OCI-LY7 (cell line): ENCODE results near the gene ASCL5. TPM values are rescaled to one million over a fixed set of nuclear protein-coding genes. Genes with fewer than 3 reads are reported as not detected.

Experiments used
- BruUV-seq: library from RNA; stranded (reverse); fragments of 400-500 nt; replicated peaks from 2 replicates; lab custom pipeline; 2021; lab: Mats Ljungman, UMichigan
- CTCF ChIA-PET: fragments of 300-600 bp; sonication (Branson Sonifier 250); formaldehyde crosslinking; loops from one replicate; lab custom pipeline; 2022; ENCODE audit warnings: antibody characterized with exemption; ENCODE audit not compliant: unreplicated experiment; lab: Charles Lee
- POLR2A ChIA-PET: fragments of 300-600 bp; sonication (Branson Sonifier 250); formaldehyde crosslinking; loops from one replicate; lab custom pipeline; 2022; ENCODE audit warnings: antibody characterized with exemption; lab: Charles Lee
- DNase-seq: peaks from one replicate; pipeline ENCODE4 v3.0.0-alpha.2; 2015; ENCODE audit warnings: low spot score
- H2AFZ ChIP-seq: fragments of 200-600 bp; sonication (generic), shearing (Covaris generic); 2 replicates; pipeline ENCODE4 v1.6.1; 2014; ENCODE audit warnings: mild to moderate bottlenecking, antibody characterized with exemption, low read length, moderate library complexity
- H3K27ac ChIP-seq: fragments of 200-600 bp; sonication (generic); 2 replicates; pipeline ENCODE4 v1.5.1; 2014; ENCODE audit warnings: mixed run types, low read depth, mild to moderate bottlenecking, moderate library complexity, low read length, inconsistent platforms; ENCODE audit not compliant: poor library complexity, severe bottlenecking
- H3K36me3 ChIP-seq: fragments of 200-600 bp; sonication (generic); 2 replicates; pipeline ENCODE4 v1.6.1; 2014; ENCODE audit warnings: mild to moderate bottlenecking, antibody characterized with exemption, low read length, moderate library complexity, mixed read lengths; ENCODE audit not compliant: insufficient read depth
- H3K4me1 ChIP-seq: fragments of 200-600 bp; sonication (generic); 2 replicates; pipeline ENCODE4 v1.5.1; 2014; ENCODE audit warnings: mild to moderate bottlenecking, low read length; ENCODE audit not compliant: insufficient read depth, poor library complexity, severe bottlenecking
- H3K4me2 ChIP-seq: fragments of 200-600 bp; sonication (generic); 2 replicates; pipeline ENCODE4 v1.6.1; 2014; ENCODE audit warnings: mild to moderate bottlenecking, low read length
- H3K4me3 ChIP-seq: fragments of 200-600 bp; sonication (generic); 2 replicates; pipeline ENCODE4 v1.5.1; 2014; ENCODE audit warnings: mild to moderate bottlenecking, low read depth, low read length; ENCODE audit not compliant: poor library complexity, severe bottlenecking
- H3K79me2 ChIP-seq: fragments of 200-600 bp; sonication (generic); 2 replicates; pipeline ENCODE4 v1.6.1; 2016; ENCODE audit warnings: low read depth, mild to moderate bottlenecking, low read length, moderate library complexity, mixed read lengths; ENCODE audit not compliant: insufficient read depth
- H3K9me2 ChIP-seq: fragments of 200-600 bp; sonication (generic); 2 replicates; pipeline ENCODE4 v1.6.1; 2016; ENCODE audit warnings: mild to moderate bottlenecking, low read length, mixed read lengths; ENCODE audit not compliant: insufficient read depth
- H3K9me3 ChIP-seq: fragments of 200-600 bp; sonication (generic); 2 replicates; pipeline ENCODE4 v1.6.1; 2014; ENCODE audit warnings: mild to moderate bottlenecking, mixed run types, low read length, mixed read lengths
- H4K20me1 ChIP-seq: fragments of 200-600 bp; sonication (generic); 2 replicates; pipeline ENCODE4 v1.6.1; 2014; ENCODE audit warnings: mild to moderate bottlenecking, antibody characterized with exemption, low read length, moderate library complexity, mixed read lengths; ENCODE audit not compliant: insufficient read depth
- EZH2phosphoT487 ChIP-seq: fragments of 200-600 bp; sonication (generic); IDR thresholded peaks from 2 replicates; pipeline ENCODE4 v1.6.1; 2018; ENCODE audit warnings: low read depth, borderline replicate concordance, mild to moderate bottlenecking, mixed run types, antibody characterized with exemption, low read length, moderate library complexity, mixed read lengths
- intact Hi-C: fragments of 100-400 bp; cut with micrococcal nuclease; formaldehyde crosslinking; loops from one replicate; pipeline ENCODE4 v1.10.0; 2022; ENCODE audit not compliant: unreplicated experiment
- total RNA-seq, 2 experiments: library from RNA; depleted of rRNA in 1 of 2; stranded (reverse); fragments of >200 nt in 1 of 2; shearing (Covaris generic) in 1 of 2; gene quantifications; 2 replicates each; pipeline ENCODE4 v1.2.3, GENCODE V29; 2014 to 2022
- TF ChIP-seq, protein P1 (sequence below): fragments of 200-600 bp; sonication (generic); conservative IDR thresholded peaks from 2 replicates; pipeline ENCODE4 v1.5.1; 2014; ENCODE audit warnings: mild to moderate bottlenecking, antibody characterized with exemption, low read length, moderate library complexity, mixed read lengths

Gene ASCL5
- total RNA-seq, 2 experiments from 2014 or later = not detected

DNA sequence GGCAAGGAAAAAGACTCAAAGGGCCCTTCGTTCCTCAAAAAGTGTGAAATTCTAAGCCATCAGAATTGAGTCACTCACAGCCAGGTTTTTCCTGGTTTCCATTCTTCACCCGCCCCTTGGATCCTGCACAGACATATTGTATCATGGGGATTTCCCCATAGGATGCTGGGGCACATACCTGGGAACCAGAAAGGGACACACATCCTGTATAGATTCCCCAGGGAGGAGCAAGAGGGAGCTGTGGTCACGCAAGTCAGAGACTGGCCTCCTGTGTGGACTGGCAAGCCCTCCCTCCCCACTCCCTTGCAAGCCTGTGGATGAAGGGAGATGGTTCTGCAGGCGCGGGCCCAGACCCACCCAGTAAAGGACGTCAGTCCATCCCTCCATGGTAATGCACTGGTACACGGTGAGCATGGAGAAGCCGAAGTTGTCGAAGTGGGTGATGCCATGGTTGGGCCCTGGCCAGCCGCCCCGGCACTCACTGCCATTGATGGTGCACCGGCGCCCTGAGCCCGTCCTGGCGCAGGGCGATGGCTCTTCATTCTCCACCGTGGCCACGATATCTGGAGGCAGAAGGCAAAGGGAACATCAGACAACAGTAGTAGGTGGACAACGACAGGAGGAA is 38.0 kb downstream of the ASCL5 start:
- intact Hi-C loops = loop anchor here (10.0 kb wide), 1 partner anchor 136 kb away; no protein-coding TSS in a partner anchor
- no peaks in the 10 kb centered on the region for H4K20me1 ChIP-seq
- no peaks in the 10 kb centered on the region for H3K4me1 ChIP-seq
- DNase-seq = no peak
- no peak overlapping the region for H3K27ac ChIP-seq
- no peak overlapping the region for H3K4me3 ChIP-seq
- TF ChIP-seq EZH2phosphoT487 = no peak
- TF ChIP-seq, protein P1, sequence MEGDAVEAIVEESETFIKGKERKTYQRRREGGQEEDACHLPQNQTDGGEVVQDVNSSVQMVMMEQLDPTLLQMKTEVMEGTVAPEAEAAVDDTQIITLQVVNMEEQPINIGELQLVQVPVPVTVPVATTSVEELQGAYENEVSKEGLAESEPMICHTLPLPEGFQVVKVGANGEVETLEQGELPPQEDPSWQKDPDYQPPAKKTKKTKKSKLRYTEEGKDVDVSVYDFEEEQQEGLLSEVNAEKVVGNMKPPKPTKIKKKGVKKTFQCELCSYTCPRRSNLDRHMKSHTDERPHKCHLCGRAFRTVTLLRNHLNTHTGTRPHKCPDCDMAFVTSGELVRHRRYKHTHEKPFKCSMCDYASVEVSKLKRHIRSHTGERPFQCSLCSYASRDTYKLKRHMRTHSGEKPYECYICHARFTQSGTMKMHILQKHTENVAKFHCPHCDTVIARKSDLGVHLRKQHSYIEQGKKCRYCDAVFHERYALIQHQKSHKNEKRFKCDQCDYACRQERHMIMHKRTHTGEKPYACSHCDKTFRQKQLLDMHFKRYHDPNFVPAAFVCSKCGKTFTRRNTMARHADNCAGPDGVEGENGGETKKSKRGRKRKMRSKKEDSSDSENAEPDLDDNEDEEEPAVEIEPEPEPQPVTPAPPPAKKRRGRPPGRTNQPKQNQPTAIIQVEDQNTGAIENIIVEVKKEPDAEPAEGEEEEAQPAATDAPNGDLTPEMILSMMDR = no peak
- H2AFZ ChIP-seq = no peak overlapping the region
- BruUV-seq = no TSS peak
- POLR2A ChIA-PET = interaction anchor here (1.2 kb wide), 1 partner anchor 59 kb away, joined by 3 read pairs; no protein-coding TSS in a partner anchor
- H3K79me2 ChIP-seq = no peaks in the 10 kb centered on the region
- no peaks in the 10 kb centered on the region for H3K9me3 ChIP-seq
- no peak overlapping the region for H3K4me2 ChIP-seq
- CTCF ChIA-PET = no interaction called here
- H3K36me3 ChIP-seq = no peaks in the 10 kb centered on the region
- no peaks in the 10 kb centered on the region for H3K9me2 ChIP-seq

DNA sequence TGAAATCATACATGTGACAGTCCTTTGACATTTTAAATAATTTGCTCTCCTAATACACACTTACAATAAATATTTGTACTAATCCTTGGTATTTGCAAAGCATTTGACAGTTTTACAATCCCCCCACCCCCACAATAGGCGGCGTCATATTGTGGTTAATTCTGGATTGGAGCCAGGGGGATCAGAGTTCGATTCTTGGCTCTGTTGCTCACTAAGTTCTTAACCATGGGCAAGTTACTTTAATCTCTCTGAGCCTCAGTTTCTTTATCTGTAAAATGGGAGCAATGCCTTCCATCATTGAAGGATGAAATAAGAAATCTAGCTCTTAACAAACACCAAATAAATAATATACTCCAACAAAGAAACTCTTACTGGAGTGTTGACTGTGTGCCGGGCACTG is 38.6 kb downstream of the ASCL5 start:
- Histone ChIP-seq H3K36me3 (no peaks in the 10 kb centered on the region), H3K9me2 (no peaks in the 10 kb centered on the region), H3K9me3 (no peaks in the 10 kb centered on the region), H3K79me2 (no peaks in the 10 kb centered on the region), H3K4me3 (no peak overlapping the region), H2AFZ (no peak overlapping the region), H3K4me2 (no peak overlapping the region), H4K20me1 (no peaks in the 10 kb centered on the region), H3K4me1 (no peaks in the 10 kb centered on the region), H3K27ac (no peak overlapping the region)
- POLR2A ChIA-PET = no interaction called here
- no peak for TF ChIP-seq EZH2phosphoT487
- TF ChIP-seq, protein P1 = no peak
- DNase-seq = no peak
- intact Hi-C loops = loop anchor here (10.0 kb wide), 1 partner anchor 136 kb away; no protein-coding TSS in a partner anchor
- CTCF ChIA-PET = no interaction called here
- no TSS peak for BruUV-seq
